Panc1 (cell line): ENCODE data around the gene RPRD2.
"Not testable (repeated sequence)": the region's sequence is repeated elsewhere in the genome, so short reads cannot be mapped to it uniquely, and the experiment has no call there.

Experiments used
- POLR2AphosphoS5 ChIP-seq: IDR thresholded peaks from 2 replicates; pipeline ENCODE4 v1.6.1; 2012; ENCODE audit warnings: mild to moderate bottlenecking, low read depth, low read length, moderate library complexity
- SIN3A ChIP-seq: IDR thresholded peaks from 2 replicates; pipeline ENCODE4 v1.6.1; 2012; ENCODE audit warnings: low read depth, mild to moderate bottlenecking, low read length, moderate library complexity, borderline replicate concordance; ENCODE audit not compliant: insufficient read depth
- TCF7L2 ChIP-seq: IDR thresholded peaks from 2 replicates; pipeline ENCODE4 v1.6.1; 2011; ENCODE audit warnings: mild to moderate bottlenecking, low read depth, low read length, inconsistent platforms
- TF ChIP-seq, protein P1 (sequence below): fragments of 450-650 bp; IDR thresholded peaks from 2 replicates; pipeline ENCODE4 v1.5.1; 2017; ENCODE audit warnings: mild to moderate bottlenecking
- TF ChIP-seq, protein P2 (sequence below), 2 experiments: IDR thresholded peaks; 2 replicates each; pipeline ENCODE4 v1.6.1; 2011 to 2012; ENCODE audit warnings: low read depth in 2 of 2, control low read depth in 1 of 2, low read length in 1 of 2, mild to moderate bottlenecking in 1 of 2, moderate library complexity in 1 of 2; ENCODE audit not compliant: insufficient read depth in 1 of 2

DNA sequence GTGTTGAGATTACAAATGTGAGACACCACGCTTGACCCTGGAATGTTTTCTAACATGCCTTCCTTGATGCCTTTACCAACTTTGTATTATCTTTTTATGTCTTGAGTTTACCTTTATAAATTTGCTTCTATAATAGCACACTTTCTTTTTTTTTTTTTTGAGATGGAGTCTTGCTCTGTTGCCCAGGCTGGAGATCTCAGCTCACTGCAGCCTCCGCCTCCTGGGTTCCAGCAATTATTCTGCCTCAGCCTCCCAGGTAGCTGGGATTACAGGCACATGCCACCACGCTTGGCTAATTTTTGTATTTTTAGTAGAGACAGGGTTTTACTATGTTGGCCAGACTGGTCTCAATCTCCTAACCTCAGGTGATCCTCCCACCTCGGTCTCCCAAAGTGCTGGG, 49.3 kb upstream of the RPRD2 start:
- TF ChIP-seq SIN3A, POLR2AphosphoS5, TCF7L2: not testable (repeated sequence)
- TF ChIP-seq, protein P1, sequence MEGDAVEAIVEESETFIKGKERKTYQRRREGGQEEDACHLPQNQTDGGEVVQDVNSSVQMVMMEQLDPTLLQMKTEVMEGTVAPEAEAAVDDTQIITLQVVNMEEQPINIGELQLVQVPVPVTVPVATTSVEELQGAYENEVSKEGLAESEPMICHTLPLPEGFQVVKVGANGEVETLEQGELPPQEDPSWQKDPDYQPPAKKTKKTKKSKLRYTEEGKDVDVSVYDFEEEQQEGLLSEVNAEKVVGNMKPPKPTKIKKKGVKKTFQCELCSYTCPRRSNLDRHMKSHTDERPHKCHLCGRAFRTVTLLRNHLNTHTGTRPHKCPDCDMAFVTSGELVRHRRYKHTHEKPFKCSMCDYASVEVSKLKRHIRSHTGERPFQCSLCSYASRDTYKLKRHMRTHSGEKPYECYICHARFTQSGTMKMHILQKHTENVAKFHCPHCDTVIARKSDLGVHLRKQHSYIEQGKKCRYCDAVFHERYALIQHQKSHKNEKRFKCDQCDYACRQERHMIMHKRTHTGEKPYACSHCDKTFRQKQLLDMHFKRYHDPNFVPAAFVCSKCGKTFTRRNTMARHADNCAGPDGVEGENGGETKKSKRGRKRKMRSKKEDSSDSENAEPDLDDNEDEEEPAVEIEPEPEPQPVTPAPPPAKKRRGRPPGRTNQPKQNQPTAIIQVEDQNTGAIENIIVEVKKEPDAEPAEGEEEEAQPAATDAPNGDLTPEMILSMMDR, result not testable (repeated sequence)
- TF ChIP-seq, protein P2, sequence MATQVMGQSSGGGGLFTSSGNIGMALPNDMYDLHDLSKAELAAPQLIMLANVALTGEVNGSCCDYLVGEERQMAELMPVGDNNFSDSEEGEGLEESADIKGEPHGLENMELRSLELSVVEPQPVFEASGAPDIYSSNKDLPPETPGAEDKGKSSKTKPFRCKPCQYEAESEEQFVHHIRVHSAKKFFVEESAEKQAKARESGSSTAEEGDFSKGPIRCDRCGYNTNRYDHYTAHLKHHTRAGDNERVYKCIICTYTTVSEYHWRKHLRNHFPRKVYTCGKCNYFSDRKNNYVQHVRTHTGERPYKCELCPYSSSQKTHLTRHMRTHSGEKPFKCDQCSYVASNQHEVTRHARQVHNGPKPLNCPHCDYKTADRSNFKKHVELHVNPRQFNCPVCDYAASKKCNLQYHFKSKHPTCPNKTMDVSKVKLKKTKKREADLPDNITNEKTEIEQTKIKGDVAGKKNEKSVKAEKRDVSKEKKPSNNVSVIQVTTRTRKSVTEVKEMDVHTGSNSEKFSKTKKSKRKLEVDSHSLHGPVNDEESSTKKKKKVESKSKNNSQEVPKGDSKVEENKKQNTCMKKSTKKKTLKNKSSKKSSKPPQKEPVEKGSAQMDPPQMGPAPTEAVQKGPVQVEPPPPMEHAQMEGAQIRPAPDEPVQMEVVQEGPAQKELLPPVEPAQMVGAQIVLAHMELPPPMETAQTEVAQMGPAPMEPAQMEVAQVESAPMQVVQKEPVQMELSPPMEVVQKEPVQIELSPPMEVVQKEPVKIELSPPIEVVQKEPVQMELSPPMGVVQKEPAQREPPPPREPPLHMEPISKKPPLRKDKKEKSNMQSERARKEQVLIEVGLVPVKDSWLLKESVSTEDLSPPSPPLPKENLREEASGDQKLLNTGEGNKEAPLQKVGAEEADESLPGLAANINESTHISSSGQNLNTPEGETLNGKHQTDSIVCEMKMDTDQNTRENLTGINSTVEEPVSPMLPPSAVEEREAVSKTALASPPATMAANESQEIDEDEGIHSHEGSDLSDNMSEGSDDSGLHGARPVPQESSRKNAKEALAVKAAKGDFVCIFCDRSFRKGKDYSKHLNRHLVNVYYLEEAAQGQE (IDR thresholded peaks at IDR 0.05; ENCODE audit: insufficient read depth in 1 of 2, low read depth in 2 of 2, low read length in 1 of 2), result not testable (repeated sequence)
